GM08714 (cell line): ENCODE measurements around the gene CYP24A1.

ENCODE experiments used
- H3K4me3 ChIP-seq: fragments of 200-500 bp; sonication (Bioruptor generic); 2 replicates; pipeline ENCODE4 v1.5.1; 2014; ENCODE audit warnings: mild to moderate bottlenecking, low read length, inconsistent platforms
- ZNF274 ChIP-seq: IDR thresholded peaks from 2 replicates; pipeline ENCODE4 v1.6.1; 2012; ENCODE audit warnings: mild to moderate bottlenecking, low read depth, low read length

CYP24A1 gene

GRCh38 chr20:54174457-54175175 lies 830 bp upstream of the CYP24A1 start:
- no peak overlapping the region for H3K4me3 ChIP-seq
- TF ChIP-seq ZNF274 = no peak

GRCh38 chr20:54172856-54173652 lies 732 bp downstream of the CYP24A1 start:
- no peak overlapping the region for H3K4me3 ChIP-seq
- TF ChIP-seq ZNF274 = no peak

GRCh38 chr20:54172532-54172855 lies 1.3 kb downstream of the CYP24A1 start:
- TF ChIP-seq ZNF274 = no peak
- H3K4me3 ChIP-seq = no peak overlapping the region

- TF ChIP-seq ZNF274 = no peak
- H3K4me3 ChIP-seq = no peak overlapping the region
Measured at GRCh38 chr20:54170963-54171362, 2.8 kb downstream of the CYP24A1 start.

DNA sequence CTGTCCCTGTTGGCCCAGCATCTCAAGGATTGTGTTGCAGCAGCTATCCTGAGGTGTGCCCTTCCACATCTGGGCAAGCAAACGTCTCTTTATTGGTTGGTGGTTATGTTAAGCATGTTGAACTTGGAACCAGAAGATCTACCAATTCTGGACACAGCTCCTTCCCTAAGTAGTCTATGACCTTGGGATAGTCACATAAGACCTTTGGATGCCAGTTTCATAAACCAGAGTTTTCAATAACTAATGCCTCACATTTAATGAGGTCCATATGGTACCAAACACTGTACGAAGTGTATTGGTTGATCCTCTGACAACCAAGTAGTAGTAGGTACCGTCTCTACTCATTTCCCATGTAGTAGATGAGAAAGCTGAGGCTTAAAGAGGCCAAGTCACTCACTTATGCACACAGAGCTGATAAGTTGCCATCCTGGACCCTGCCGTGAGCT lies 3.7 kb downstream of the CYP24A1 start:
- TF ChIP-seq ZNF274 = no peak
- no peak overlapping the region for H3K4me3 ChIP-seq

GRCh38 chr20:54168961-54169862 lies 4.6 kb downstream of the CYP24A1 start:
- no peak for TF ChIP-seq ZNF274
- H3K4me3 ChIP-seq = no peak overlapping the region

DNA sequence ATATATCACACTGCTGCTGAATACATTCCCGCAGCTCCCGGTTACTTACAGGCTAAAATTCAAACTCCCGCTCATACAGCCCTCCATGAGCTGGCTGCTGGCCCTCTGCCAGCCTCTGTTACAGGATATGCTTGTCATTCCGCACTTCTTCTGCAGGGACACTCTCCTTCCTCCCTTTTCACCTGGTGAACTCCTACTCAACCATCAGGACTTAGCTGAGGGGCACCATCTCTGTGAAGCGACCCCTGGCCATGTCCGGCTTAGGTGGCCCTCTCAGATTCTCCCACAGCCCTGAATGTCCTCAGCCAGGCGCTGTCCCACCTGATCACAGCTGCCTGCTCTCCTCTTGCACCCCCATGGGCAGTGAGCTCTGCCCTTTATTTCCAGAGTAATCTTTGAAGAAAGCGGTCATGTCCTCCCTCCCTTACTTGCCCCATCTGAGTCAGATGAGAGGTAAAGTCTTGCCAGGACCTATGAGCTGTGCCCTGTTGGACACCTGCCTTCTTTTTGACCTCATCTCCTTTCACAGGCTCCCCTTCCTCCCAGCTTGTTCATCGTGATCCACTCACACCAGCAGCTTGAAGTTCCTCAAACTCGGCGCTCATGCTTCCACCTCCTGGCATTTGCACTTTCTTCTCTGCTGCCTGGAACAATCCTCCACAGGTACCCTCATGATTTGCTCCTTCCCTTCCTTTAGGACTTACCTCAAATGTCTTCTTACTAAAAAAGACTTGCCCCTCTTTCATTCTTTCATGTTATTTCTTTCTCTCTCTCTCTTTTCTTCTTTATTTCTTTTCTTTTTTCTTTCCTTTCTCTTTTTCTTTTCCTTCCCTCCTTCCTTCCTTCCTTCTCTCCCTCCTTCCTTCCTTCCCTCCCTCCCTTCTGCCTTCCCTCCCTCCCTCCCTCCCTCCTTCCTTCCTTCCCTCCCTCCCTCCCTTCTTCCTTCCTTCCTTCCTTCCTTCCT lies 5.6 kb downstream of the CYP24A1 start:
- H3K4me3 ChIP-seq = no peak overlapping the region
- no peak for TF ChIP-seq ZNF274

DNA sequence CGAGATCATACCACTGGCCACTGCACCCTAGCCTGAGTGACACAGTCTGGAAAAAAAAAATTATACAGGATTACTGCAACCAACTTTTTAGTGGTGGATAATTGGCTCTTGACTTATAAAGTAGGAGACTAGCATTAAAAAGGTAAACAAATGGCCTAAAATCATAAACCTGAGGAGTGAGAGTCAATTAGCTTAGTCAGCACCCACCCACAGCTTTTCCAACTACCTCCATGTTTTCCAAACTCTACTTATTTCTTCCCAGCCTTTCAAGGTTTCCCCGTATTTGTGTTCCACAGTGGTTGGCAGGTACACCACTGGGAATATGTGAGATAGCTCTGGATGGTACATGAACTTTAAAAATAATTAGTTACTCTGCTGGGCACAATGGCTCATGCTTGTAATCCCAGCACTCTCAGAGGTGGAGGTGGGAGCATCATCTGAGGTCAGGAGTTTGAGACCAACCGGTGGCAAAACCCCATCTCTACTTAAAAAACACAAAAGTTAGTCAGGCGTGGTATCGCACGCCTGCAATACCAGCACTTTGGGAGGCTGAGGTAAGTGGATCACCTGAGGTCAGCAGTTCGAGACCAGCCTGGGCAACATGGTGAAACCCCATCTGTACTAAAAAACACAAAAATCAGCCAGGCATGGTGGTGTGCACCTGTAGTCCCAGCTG lies 6.7 kb downstream of the CYP24A1 start:
- no peak for TF ChIP-seq ZNF274
- H3K4me3 ChIP-seq = no peak overlapping the region

DNA sequence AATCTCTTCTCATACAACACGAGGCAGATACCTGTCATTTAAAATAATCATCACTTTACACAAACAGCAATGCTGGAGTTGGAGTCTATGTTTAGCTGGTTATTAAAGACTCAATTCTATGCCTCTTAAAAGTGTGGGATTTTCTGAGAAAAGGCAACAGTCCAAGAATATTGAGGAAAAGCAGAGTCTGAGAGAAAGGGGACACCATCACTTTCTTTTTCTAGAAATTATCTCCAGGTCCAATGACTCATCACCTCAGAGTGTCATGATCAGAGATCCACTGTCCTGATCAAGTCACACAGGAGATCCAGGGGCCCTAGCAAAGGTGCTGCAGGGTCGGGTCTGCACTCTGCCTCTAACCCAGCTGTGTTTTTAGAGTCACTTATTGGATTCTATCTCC lies 8.0 kb downstream of the CYP24A1 start:
- H3K4me3 ChIP-seq = no peak overlapping the region
- TF ChIP-seq ZNF274 = no peak

- no peak overlapping the region for H3K4me3 ChIP-seq
- no peak for TF ChIP-seq ZNF274
Measured at GRCh38 chr20:54165014-54165413, 8.8 kb downstream of the CYP24A1 start.

GRCh38 chr20:54163402-54163801 lies 10.4 kb downstream of the CYP24A1 start:
- no peak overlapping the region for H3K4me3 ChIP-seq
- no peak for TF ChIP-seq ZNF274

- H3K4me3 ChIP-seq = no peak overlapping the region
- no peak for TF ChIP-seq ZNF274
Measured at GRCh38 chr20:54162378-54163009, 11.3 kb downstream of the CYP24A1 start.
